ENCODE data around the gene BNIP1.

The BNIP1 gene

DNA sequence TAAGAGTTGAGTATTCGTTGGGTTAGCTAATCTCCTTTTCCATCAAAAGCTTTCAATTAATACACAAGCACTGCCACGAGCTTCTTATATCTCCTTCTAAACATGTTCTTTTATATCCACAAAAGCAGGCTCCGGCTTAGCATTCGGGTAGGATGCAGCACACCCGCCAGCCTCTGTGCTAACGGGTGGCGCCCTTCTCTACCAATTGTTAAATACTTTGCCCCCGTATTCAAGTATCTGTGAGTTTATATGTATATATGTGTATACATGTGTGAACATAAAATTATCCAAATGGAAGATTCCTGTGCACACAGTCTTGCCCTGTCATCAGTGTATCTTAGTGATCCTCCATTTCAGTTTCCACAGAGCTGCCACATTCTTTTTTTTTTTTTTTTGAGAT is 27.8 kb downstream of the BNIP1 start:
- DNase-seq: no peak

DNA sequence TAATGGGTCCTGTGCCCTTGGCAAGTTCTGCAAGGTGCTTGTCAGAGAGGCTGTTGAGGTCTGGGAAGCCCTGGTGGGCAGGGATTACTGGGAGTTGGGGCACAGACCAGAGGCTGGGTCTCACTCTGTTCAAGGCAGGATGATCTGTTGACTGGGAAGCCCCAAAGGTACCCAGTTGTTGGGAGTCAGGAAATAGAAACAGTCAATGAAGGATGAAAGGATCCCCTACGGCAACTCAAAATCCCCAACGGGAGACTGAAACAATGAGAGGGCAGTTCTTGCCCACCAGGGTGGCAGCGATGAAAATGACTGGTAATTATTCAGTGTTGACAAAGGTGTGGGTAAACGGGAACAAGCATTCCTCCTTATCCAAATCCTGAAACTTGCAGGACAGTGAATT is 31.2 kb downstream of the BNIP1 start:
- no peak for DNase-seq

- peak; percentile 24 for DNase-seq
Observed at GRCh38 chr5:173178369-173178910, 34.1 kb downstream of the BNIP1 start.

DNA sequence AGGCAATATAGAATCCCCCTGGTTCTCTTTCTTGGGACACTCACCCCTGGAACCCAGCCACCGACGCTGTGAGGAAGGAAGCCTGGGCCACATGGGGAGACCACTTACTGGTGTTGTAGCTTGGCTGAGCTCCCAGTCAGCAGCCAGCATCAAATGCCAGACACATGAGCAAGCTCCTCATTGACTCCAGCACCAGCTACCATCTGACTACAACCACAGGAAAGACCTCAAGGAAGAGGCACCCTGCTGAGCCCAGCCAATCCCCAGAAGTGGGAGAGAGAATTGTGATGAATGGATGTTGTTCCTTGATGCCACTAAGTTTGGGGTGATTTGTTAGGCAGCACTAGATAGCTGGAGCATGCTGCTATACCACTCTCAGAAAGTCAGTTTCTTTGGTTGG is 36.0 kb downstream of the BNIP1 start:
- DNase-seq: no peak

- peak; percentile 24 for DNase-seq
Observed at GRCh38 chr5:173187054-173187743, 42.9 kb downstream of the BNIP1 start.

- no peak for DNase-seq
Observed at GRCh38 chr5:173188280-173188679, 43.9 kb downstream of the BNIP1 start.

DNA sequence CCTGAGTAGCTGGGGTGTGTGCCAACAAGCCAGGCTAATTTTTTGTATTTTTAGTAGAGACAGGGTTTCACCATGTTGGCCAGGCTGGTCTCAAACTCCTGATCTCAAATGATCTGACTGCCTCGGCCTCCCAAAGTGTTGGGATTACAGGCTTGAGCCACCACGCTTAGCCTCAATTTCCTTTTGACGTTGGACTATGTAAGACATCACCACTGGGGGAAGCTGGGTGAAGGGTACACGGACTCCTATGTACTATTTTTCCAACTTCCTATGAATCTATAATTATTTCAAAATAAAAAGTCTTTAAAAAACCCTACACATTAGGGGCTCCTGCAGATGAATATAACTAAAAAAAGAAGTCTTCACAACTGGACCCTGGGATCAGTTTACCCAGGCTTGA is 46.7 kb downstream of the BNIP1 start:
- DNase-seq: no peak

GRCh38 chr5:173191561-173191960 is 47.2 kb downstream of the BNIP1 start:
- DNase-seq: no peak

DNA sequence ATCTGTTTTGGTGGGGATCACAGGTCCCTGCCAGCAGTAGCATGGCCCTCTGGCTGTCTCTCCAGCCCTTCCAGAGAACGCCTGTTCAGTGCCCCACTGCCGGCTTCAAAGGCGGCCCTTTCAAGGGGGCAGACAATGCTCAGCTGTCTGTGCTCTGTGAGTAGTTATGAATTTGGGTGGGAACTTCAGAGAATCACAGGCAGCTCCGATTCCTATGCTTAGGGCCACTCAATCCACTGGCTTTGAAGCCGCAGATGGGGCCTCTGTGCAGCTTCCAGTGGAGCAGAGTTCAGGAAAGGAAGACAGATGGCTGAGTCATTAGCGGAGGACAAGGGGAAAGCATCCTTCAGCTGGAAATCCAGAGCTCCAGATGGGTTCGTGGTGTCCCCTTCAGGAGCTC is 48.2 kb downstream of the BNIP1 start:
- DNase-seq: no peak

- DNase-seq: no peak
Observed at GRCh38 chr5:173196133-173196952, 52.0 kb downstream of the BNIP1 start.

DNA sequence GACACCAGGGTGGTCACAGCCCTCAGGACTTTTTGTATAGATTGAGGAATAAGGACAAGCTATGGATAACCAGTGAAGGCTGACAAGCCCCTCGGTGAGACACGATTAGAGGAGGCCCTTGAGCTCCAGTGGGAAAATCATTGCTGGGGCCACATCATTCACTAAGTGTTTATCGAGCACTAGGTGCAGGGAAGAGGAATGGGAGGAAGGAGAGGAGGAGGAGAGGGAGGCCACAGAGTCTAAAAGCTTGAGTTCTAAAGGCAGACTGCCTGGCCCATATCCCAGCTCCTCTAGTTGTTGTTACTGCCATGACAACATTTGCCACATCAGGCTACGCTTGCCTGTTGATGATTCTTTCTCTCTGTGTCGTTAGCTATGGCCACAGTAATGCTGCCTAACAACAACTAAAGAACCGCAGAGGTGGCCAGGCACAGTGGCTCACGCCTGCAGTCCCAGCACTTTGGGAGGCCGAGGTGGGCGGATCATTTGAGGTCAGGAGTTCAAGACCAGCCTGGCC is 53.1 kb downstream of the BNIP1 start:
- DNase-seq: no peak

GRCh38 chr5:173198049-173198448 is 53.7 kb downstream of the BNIP1 start:
- DNase-seq: no peak

GRCh38 chr5:173200356-173200755 is 56.0 kb downstream of the BNIP1 start:
- DNase-seq: no peak

- DNase-seq: peak; percentile 9
Observed at GRCh38 chr5:173201636-173202265, 57.4 kb downstream of the BNIP1 start.

DNA sequence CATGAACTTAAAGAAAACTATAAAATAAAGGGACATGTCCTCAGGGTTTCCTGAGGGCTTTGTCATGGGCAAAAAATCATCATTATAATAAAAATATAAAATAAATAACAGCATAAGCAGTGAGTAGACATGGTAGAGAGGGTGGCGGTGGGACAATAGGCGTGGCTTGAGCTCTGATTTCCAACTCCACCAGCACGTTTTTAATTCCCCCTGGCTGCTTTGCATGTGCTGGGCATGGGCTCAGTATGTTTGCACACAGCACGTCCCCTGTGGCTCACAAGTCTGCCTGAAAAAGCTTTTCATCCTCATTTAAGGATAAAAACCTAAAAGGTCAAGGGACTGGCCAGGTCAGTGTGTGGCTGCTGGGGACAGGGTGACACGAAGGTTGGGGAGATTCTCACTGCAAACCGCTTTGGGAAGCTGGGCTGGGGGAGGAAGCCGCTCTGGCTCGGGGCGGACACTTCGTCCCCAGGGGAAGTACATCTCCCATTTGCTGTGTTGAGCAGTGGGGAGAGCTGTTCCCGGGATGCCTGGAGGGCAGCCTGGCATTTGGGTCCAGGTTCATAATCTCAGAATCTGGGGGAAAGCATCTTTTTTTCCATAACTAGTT is 58.0 kb downstream of the BNIP1 start:
- DNase-seq: no peak

DNA sequence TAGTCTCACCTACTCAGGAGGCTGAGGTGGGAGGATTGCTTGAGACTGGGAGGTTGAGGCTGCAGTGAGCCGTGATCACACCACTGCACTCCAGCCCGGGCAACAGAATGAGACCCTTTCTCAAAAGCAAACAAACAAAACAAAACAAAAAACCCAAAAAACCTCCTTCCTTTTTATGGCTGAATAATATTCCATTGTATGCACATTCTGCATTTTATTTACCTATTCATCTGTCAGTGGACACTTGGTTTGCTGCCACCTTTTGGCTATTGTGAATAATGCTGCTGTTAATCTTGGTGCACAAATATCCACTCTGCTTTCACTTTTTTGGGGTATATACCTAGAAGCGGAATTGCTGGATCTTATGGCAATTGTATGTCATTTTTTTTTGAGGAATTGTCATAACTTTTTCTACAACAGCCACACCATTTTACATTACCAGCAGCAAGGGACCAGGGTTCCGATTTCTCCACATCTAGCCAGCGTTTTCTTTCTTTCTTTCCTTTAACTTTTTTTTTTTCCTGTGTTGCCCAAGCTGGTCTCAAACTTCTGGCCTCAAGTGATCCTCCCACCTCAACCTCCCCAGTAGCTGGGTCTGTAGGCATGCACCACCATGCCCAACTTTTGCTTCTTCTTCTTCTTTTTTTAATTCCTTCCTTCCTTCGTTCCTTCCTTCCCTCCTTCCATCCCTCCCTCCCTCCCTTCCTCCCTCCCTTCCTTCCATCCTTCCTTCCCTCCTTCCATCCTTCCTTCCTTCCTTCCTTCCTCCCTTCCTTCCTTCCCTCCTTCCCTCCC is 60.1 kb downstream of the BNIP1 start:
- DNase-seq: peak; percentile 29

GRCh38 chr5:173205916-173206315 is 61.6 kb downstream of the BNIP1 start:
- no peak for DNase-seq

- no peak for DNase-seq
Observed at GRCh38 chr5:173208296-173208695, 64.0 kb downstream of the BNIP1 start.

- DNase-seq: no peak
Observed at GRCh38 chr5:173210877-173211276, 66.5 kb downstream of the BNIP1 start.

GRCh38 chr5:173211284-173211683 is 67.0 kb downstream of the BNIP1 start:
- no peak for DNase-seq

GRCh38 chr5:173213236-173213933 is 69.1 kb downstream of the BNIP1 start:
- no peak for DNase-seq
